GM18870 (cell line): Measurements from ENCODE around the gene NCAPG2.
A peak's percentile ranks its signal among the peaks of the same experiment; 100 is the strongest.
"Not testable (repeated sequence)": the region's sequence is repeated elsewhere in the genome, so short reads cannot be mapped to it uniquely, and the experiment has no call there.

Experiments used
- ATAC-seq: cut with Tn5 transposase; IDR thresholded peaks from one replicate; pipeline ENCODE4 v1.9.1; 2021; ENCODE audit warnings: moderate library complexity; ENCODE audit not compliant: unreplicated experiment

Gene NCAPG2

DNA sequence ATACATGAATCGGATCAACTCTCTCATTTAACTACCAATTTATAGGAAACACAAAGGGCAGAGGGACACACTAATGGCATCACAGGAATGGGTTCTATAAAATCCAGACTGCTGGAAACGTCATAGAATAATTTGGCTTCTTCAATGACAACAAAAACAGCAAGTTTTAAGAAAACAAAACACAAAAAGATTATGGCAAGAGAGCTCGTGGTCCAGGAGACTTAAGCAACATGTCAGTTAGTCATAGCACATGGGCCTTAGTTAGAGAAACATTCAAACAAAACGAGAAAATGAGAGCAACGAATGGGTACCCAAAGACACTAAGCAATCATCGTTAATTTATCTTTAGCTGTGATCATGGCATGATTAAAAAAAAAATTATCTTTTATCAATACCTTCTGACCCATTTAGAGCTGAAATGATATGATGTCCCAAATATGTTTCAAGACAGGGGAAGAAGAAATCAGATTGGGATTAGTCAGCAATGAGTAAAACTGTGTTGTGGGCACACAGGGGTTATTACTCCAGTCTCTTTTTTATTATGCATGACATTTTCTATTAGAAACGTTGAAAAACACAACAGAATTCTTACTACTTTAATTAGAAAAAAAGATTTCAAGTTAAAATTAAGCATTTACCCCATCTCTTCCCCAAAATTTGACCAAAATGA lies 28.3 kb downstream of the NCAPG2 start:
- no peak for ATAC-seq

DNA sequence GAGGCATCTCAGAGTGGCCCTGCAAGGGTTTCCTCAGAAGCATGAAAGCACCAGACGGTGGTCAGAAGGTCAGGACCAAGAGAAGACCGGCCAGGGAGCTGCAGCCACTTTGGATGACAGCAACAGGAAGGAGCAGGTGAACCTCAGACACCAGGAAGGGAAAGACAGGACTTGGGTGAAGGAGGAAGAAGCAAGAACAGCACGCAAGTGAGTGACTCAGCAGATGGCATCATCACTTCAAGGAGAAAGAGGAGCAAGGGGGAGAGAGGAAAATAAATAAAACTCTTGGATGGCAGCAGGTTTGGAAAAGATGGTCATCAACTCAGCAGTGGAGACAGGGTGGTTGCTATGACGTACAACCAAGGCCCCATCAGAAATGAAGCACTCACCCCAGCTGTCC lies 31.6 kb downstream of the NCAPG2 start:
- ATAC-seq: no peak

GRCh38 chr7:158668086-158668485 lies 36.5 kb downstream of the NCAPG2 start:
- not testable (repeated sequence) for ATAC-seq

- not testable (repeated sequence) for ATAC-seq
Measured at GRCh38 chr7:158666966-158667678, 37.5 kb downstream of the NCAPG2 start.

- ATAC-seq: no peak
Measured at GRCh38 chr7:158666401-158666800, 38.2 kb downstream of the NCAPG2 start.

GRCh38 chr7:158664406-158664805 lies 40.2 kb downstream of the NCAPG2 start:
- no peak for ATAC-seq

GRCh38 chr7:158663428-158663741 lies 41.2 kb downstream of the NCAPG2 start:
- no peak for ATAC-seq

DNA sequence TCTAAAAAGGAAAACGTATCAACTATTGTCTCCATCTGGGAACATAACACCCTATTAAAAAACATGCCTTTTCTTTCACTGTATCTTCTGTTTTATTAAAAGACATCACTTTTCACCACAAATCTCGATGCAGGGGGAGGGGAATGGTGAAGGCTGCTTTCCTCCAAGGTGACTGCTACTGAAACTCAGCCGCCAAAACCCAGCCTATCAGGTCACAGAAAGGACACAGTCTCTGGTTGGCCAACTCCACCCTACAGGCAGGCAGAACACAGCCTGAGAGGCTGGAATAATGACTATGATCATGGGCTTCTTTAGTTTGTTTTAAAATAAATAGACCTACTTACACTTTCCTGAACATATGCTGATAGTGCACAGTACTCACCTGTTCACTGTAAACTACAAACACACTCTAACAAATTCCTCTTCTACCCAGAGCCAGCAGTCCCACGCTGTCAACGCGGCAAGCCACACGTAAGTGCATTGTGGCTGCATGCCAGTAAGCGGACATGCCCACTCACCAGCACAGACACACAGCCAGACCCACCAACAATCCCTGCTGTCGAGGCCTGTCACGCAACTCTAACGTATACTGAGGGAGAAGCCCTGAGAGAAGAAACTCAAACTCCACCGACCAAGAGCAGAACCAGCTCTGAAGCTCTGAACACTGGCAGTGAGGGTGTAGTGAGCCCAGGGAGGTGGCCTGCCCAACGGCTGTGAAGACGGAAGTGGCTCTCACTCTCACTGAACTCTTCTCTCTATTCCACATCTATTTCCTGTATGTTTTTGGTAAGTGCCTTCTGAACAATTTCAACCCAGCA lies 41.8 kb downstream of the NCAPG2 start:
- no peak for ATAC-seq

DNA sequence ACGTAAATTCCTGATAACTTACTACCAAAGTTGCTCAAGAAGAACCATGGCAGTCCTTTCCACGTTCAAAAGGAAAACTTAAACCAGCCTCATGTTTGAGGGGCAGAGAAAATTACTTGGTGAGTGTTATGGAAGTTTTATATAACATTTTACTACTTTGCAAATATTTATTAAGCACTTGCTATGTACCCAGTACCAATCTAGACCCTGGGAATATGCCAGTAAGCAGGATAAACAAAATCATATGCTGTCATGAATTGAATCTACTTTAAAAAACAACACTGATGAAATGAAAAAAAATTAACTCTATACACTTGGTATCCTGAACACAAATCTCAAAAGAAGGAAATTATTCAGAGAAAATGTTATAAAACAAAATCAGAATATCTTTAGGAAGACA lies 46.1 kb downstream of the NCAPG2 start:
- no peak for ATAC-seq

- no peak for ATAC-seq
Measured at GRCh38 chr7:158657189-158657746, 47.3 kb downstream of the NCAPG2 start.

GRCh38 chr7:158655931-158656441 lies 48.6 kb downstream of the NCAPG2 start:
- ATAC-seq: peak; percentile 98

GRCh38 chr7:158655507-158655906 lies 49.1 kb downstream of the NCAPG2 start:
- ATAC-seq: no peak

DNA sequence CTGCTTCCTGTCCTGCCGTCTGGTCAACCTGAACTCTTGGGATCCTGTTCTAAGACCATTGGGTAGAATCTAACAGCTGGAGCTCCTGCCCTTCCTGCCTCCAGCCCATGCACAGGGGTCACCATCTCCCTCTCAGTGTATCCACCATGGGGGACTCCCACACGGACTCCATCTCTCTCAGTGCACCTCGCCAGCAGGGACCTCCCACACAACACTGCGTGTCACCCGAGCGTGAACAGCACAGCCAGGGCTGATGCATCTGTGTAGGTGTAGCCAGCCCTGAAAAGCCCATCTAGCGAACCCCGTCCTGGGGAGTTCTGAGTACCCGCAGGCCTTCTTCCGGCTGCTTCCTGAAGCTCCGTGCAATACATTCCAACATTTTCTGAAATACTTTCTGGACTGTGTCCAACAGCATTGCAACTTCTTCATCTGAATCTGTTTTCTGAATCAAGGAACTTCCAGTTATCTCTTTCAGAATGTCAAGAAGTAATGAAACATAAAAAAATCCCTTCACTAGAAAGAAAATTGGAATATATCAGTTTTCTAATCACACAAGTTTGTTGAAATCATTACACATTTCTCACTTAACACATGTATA lies 52.5 kb downstream of the NCAPG2 start:
- no peak for ATAC-seq

GRCh38 chr7:158650821-158651225 lies 53.8 kb downstream of the NCAPG2 start:
- no peak for ATAC-seq

DNA sequence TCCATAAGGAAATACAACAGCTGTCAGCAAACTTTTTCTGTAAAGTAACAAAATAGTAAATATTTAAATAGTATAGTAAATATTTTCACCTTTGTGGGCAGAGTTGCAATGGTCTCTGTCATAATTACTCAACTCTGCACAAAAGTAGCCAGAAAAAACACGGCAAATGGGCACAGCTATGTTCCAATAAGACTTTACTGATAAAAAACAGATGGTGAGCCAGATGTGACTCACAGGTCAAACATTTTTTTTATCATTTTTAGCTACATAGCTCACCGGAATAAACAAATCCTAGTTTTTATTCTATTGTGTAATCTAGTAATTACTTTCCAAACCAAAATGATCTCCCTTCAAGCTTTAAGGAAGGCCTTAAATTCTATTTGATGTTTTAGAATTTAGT lies 55.3 kb downstream of the NCAPG2 start:
- no peak for ATAC-seq

DNA sequence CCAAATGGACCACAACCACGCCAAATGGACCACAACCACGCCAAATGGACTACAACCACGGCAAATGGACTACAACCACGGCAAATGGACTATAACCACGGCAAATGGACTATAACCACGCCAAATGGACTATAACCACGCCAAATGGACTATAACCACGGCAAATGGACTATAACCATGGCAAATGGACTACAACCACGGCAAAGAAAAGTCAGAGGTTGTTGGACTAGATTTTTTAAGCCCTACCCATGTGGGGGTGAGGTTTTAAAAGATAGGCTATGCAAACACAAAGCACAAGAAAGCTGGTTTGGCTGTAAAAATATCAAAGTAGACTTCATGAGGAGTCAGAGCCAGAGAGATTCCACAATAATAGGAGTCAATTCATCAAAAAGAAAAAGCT lies 55.8 kb downstream of the NCAPG2 start:
- ATAC-seq: no peak

DNA sequence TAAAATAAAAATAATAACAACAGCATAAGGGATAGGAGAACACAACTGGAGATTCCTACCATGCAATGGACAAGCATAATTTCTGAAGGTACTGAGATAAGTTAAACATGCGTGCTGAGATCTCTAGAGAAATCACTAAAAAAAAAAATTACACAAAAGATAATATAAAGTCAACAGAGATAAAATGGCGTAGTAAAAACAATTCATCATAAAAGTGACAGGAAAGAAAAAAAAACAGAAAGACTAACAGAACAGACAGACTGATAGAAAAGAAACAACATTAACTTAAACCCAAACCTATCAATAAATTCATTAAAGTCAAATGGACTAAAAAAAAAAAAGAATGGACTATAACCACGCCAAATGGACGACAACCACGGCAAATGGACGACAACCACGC lies 56.4 kb downstream of the NCAPG2 start:
- ATAC-seq: no peak

- ATAC-seq: no peak
Measured at GRCh38 chr7:158647475-158647792, 57.2 kb downstream of the NCAPG2 start.

DNA sequence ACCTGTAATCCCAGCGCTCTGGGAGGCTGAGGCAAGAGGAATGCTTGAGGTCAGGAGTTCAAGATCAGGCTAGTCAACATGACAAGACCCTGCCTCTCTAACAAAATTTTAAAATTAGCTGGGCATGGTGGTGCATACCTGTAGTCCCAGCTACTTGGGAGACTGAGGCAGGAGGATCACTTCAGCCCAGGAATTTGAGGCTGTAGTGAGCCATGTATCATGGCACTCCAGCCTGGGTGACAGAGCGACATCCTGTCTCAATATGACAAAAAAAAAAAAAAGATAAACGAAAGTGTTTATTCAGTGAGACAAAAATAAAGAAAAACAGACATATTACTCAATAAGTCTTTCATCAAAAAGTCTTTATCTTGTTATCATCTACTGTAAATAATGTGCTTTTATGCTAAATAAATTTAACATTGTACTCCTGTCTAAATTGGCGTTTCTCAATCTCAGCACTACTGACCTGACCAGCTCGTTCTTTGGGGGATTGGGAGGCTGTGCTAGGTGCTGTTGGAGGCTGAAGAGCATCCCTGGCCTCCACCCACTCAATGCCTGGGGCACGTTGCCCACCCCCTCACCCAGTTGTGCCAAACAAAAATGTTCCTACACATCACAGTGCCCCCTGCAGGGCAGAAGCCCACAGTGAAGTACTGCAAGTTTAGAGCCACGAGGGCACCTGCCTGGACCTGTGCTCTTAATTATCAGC lies 57.7 kb downstream of the NCAPG2 start:
- no peak for ATAC-seq

DNA sequence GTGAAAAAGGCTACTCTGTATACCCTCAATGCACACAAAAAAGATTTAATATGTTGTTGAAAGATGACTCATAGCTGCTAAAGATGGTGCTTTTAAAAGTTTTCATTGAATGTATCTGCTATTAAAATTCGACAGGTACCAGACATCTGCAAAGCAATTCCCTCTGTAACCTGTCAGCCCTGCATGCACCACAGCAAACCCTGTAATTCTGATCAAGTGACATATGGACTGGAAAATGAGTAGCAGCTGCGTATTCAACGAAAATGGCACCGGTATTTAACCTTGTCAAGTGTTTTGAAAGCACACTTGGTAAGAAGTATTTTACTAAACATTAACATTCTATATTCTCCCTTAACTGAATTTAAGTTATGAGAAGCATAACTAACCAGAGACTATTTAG lies 58.8 kb downstream of the NCAPG2 start:
- ATAC-seq: no peak

- ATAC-seq: no peak
Measured at GRCh38 chr7:158642149-158642548, 62.5 kb downstream of the NCAPG2 start.
